ENCODE data around the gene ACSL3. TPM values are rescaled to one million over a fixed set of nuclear protein-coding genes. Genes with fewer than 3 reads are reported as not detected.

The ACSL3 gene
- total and polyA plus RNA-seq, 2 donors (not counting 3 experiments of a cell fraction or from before 2014, with no cell fraction given): 58.7 to 139 TPM

DNA sequence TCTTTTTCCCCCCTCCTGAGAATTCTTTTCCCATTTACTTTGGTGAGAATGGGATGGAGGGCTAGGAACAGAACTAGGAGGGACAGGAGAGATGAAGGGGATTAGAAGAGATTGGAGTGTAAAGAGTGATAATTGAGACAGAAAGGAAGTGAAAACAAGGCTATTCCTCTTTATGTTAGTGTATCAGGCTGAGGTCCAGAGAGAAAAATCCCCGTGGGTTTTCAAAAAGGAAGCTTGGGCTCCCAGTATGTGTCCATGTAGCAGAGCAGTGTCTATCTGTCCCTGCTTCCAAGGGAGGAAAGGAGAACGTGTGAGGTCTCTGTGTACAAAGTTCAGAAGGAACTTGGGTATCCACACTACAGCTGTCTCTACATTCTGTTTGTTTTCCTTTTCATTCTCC is 131.3 kb downstream of the ACSL3 start:
- H3K4me3 ChIP-seq (replicated peaks in 1 of 3; ENCODE audit: insufficient read depth in 1 of 3, low read depth in 1 of 3, low read length in 3 of 3): no peak overlapping the region
- TF ChIP-seq POLR2A (IDR thresholded peaks at IDR 0.05; ENCODE audit: low read depth, low read length) (no peak), EZH2 (IDR thresholded peaks at IDR 0.05; ENCODE audit: borderline replicate concordance, low read depth, low read length, severe bottlenecking) (no peak), FOS (IDR thresholded peaks at IDR 0.05; ENCODE audit: borderline replicate concordance, insufficient read depth, low read length) (no peak), MYC (IDR thresholded peaks at IDR 0.05; ENCODE audit: low read depth, low read length) (no peak), CTCF (IDR thresholded peaks at IDR 0.05; ENCODE audit: extremely low read depth in 1 of 2, insufficient read depth in 1 of 2, low read depth in 1 of 2, low read length in 2 of 2) (no peak)
- TF ChIP-seq, protein P1, sequence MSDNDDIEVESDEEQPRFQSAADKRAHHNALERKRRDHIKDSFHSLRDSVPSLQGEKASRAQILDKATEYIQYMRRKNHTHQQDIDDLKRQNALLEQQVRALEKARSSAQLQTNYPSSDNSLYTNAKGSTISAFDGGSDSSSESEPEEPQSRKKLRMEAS (IDR thresholded peaks at IDR 0.05; ENCODE audit: insufficient read depth, insufficient read length): no peak
- H3K36me3 ChIP-seq (ENCODE audit: control insufficient read depth in 2 of 2, extremely low read depth in 1 of 2, insufficient read depth in 2 of 2, low read length in 2 of 2): no peaks in the 10 kb centered on the region
- FAIRE-seq (no peak), DNase-seq (ENCODE audit: low read depth, low spot score) (no peak)
- ChIA-PET POLR2A (no interaction called here), CTCF (no interaction called here)
- no peaks in the 10 kb centered on the region for H3K9me1 ChIP-seq (replicated peaks; ENCODE audit: control insufficient read depth, extremely low read depth, insufficient read depth, low read length)
- H3K4me1 ChIP-seq (ENCODE audit: control insufficient read depth, extremely low read depth, insufficient read depth, low read length): no peaks in the 10 kb centered on the region
- H3K4me2 ChIP-seq (ENCODE audit: insufficient read depth, low read length): no peak overlapping the region
- H4K20me1 ChIP-seq (replicated peaks; ENCODE audit: control insufficient read depth, extremely low read depth, insufficient read depth, low read length): no peaks in the 10 kb centered on the region
- H3K9me3 ChIP-seq (replicated peaks; ENCODE audit: control insufficient read depth, insufficient read depth, low read length): no peaks in the 10 kb centered on the region
- no peak overlapping the region for H2AFZ ChIP-seq (ENCODE audit: low read depth, low read length)
- H3K9ac ChIP-seq (replicated peaks; ENCODE audit: extremely low read depth, insufficient read depth, low read length): no peak overlapping the region
- dilution Hi-C loops (cut with MboI; ENCODE audit: extremely low pct_ligation_motif_present, low sequenced_read_pairs) (no loop called here), intact Hi-C loops (cut with micrococcal nuclease) (no loop called here)
- no peaks in the 10 kb centered on the region for H3K27me3 ChIP-seq (ENCODE audit: control insufficient read depth in 2 of 2, insufficient read depth in 2 of 2, low read length in 2 of 2)
- H3K79me2 ChIP-seq (ENCODE audit: control insufficient read depth, insufficient read depth, low read length): no peaks in the 10 kb centered on the region
- no TSS peak for BruUV-seq (replicated peaks)
- H3K27ac ChIP-seq (ENCODE audit: insufficient read depth, low read depth, low read length): no peak overlapping the region

Other genes starting within 250 kb of the ACSL3 start
- gene FARSB, start 204.9 kb upstream of the ACSL3 start, total RNA-seq: 27.2 and 29.4 TPM in 2 replicates
- 11.8 and 12.7 TPM in 2 replicates for gene FARSB, start 204.9 kb upstream of the ACSL3 start, polyA plus RNA-seq
- not detected in 2 replicates for gene MOGAT1, start 189.4 kb upstream of the ACSL3 start, total RNA-seq
- not detected in 2 replicates for gene MOGAT1, start 189.4 kb upstream of the ACSL3 start, polyA plus RNA-seq
- not detected in 2 replicates for gene KCNE4, start 191.2 kb downstream of the ACSL3 start, total RNA-seq
- gene KCNE4, start 191.2 kb downstream of the ACSL3 start, polyA plus RNA-seq: 0.01 and 0.02 TPM in 2 replicates

All from endothelial cell of umbilical vein (primary cell).